NB4 (cell line): ENCODE results near the gene CTCF.
A peak's percentile ranks its signal among the peaks of the same experiment; 100 is the strongest.

ENCODE experiments used
- DNase-seq: peaks from one replicate; pipeline ENCODE4 v3.0.0; 2010; ENCODE audit warnings: low read depth
- H3K4me3 ChIP-seq: one replicate; pipeline ENCODE4 v1.5.1; 2011; ENCODE audit warnings: mild to moderate bottlenecking, low read depth, low read length, moderate library complexity
- CTCF ChIP-seq: IDR thresholded peaks from one replicate; pipeline ENCODE4 v1.5.1; 2012; ENCODE audit warnings: low read depth, low read length
- MAX ChIP-seq: IDR thresholded peaks from 2 replicates; pipeline ENCODE4 v1.6.1; 2011; ENCODE audit warnings: low read depth, low read length
- MYC ChIP-seq: IDR thresholded peaks from 2 replicates; pipeline ENCODE4 v1.6.1; 2011; ENCODE audit warnings: low read depth, low read length
- POLR2A ChIP-seq: IDR thresholded peaks from 2 replicates; pipeline ENCODE4 v1.6.1; 2011; ENCODE audit warnings: mild to moderate bottlenecking; ENCODE audit not compliant: insufficient read length; ENCODE audit errors: extremely low read depth

CTCF gene

GRCh38 chr16:67667453-67667816, 105.1 kb downstream of the CTCF start:
- no peak for DNase-seq
- TF ChIP-seq CTCF = no peak
- TF ChIP-seq POLR2A = no peak
- TF ChIP-seq MYC = no peak
- no peak for TF ChIP-seq MAX
- peak overlapping the region; percentile 67 for H3K4me3 ChIP-seq

- TF ChIP-seq POLR2A = no peak
- peak; percentile 97 for TF ChIP-seq CTCF
- peak; percentile 71; the same call in 1 of the 2 replicates for TF ChIP-seq MYC
- peak; percentile 78; the same call in 1 of the 2 replicates for TF ChIP-seq MAX
- DNase-seq = peak; percentile 98
- H3K4me3 ChIP-seq = peak overlapping the region; percentile 67
Measured at GRCh38 chr16:67667817-67668494, 105.6 kb downstream of the CTCF start.

DNA sequence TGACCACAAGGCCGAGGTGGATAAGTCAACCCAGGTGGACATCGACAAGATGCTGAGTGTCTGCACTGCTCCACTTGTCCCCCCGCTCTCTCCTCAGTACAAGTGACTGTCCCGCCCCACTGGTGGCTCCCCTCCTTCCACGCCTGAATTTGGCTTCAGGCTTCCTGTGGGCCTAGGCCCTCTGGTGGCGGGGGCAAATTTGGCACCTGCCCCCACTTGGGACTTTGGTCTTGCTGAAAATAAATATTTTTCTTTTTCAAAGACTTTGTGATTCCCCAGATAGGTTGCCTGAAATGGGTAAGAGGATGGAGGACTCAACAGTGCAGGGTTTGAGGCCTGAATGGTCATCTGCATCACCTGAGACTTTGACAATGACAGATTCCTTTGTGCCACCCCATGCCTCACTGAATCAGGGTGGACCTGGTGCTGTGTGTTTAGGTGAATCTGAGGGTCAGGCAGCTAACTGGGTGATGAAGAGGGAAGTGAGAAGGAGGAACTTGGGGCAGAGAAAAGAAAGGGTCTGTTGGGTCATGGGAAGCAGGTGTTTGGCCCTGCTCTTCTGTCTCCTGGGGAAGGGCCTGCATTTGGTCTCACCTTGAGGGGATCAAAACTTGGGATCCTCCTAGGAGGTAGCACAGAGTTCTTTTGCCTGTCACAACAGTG, 106.3 kb downstream of the CTCF start:
- TF ChIP-seq CTCF = peak; percentile 54
- no peak for TF ChIP-seq POLR2A
- DNase-seq = peak; percentile 38
- no peak overlapping the region for H3K4me3 ChIP-seq

DNA sequence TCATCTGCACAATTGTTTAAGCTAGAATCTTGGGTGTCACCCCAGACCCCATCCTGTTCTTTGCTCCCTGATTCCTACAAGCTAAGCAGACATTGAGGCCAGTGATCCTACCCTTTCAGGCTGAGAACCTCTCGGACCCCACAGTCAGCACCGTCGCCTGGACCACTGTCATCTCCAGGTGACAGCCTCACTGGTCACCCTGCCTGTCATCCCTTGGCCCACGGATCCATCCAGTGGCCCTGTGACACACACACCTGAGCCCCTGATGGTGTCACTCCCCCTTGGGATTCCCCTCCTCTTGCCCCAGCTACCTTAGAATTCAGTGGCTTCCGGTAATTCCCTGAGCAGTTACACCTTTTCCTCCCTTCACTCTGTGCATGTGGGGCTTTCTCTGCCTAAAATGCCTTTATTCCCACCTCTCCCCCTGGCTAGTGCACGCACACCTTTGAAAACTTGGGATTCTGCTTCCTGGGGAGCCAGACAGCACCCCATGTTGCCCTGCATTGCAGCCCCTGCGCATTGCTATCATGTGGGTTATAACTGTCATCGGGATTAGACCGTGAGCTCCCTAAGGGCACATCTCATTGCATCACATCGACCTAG, 107.3 kb downstream of the CTCF start:
- no peak for DNase-seq
- TF ChIP-seq POLR2A = no peak

DNA sequence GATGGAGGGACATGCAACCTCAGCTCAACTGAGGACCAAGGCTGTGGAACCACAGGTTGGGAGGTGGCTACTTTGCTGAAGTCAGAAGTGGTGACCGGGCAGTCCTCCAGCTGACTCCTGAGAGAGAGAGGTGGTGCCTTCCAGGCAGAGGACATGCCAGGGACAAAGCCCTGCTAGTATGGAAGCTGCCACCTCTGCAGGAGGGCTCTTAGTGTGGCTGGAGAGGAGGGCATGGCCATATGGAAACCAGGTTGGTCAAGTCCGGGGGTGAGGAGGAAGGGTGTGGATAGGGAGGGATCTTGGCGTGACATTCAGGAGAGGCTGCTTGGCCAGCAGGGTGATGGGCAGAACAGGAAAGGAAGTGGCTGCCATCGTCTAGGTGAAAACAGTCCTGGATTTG, 110.0 kb downstream of the CTCF start:
- no peak overlapping the region for H3K4me3 ChIP-seq
- DNase-seq = no peak
- no peak for TF ChIP-seq MYC
- TF ChIP-seq MAX = no peak
- no peak for TF ChIP-seq POLR2A
- TF ChIP-seq CTCF = no peak

More for the DNA sequence above, 107.3 kb downstream of the CTCF start:
- H3K4me3 ChIP-seq = no peak overlapping the region

DNA sequence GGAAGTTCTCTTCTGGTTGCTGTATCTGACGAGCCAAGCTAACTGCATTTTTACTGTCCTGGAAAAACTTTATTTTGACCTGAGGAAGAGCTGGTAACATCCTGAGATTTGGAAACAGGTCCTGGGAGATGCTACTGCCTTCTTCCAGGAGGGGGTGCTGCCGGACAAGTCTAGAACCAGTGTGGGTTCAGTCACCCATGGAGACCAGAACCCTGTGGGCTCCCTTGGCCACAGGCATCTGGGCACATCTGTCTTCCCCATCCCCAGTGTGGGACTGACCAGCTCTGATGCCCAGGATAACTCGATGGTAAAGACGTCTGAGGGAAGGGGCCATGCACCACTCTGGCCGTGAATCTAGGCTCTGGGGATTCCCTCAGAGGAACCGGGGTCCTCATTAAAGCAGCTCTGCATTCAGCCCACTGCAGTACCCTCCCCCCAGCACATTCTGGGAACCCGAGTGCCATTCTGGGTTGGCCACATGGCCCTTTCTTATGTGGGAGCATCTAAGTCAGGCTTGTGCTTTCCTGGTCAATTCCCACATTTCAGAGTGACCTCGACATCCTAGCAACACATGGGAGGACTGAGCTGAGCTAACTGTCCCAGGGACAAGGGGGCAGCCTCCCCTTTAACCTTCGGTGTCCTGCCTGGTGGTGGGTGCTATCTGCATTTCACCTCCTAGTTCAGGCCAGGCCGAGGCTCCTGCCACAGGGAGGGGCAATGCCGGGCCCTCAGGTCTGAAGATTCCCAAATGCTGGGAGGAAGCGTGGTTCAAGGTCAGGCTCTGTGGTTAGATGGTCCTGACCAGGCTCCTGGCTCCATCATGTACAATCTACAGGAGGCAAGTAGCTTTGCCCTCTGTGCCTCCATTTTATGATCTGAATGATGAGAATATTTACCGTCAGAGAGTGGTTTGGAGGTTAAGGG, 110.7 kb downstream of the CTCF start:
- H3K4me3 ChIP-seq = no peak overlapping the region
- TF ChIP-seq POLR2A = no peak
- no peak for TF ChIP-seq MAX
- TF ChIP-seq CTCF = peak; percentile 91
- TF ChIP-seq MYC = no peak
- DNase-seq = peak; percentile 75
